K562 (cell line): ENCODE data around the gene THUMPD1. TPM values are rescaled to one million over a fixed set of nuclear protein-coding genes. Genes with fewer than 3 reads are reported as not detected.

Source experiments
- FOXJ2 ChIP-seq: fragments of 200-800 bp; sonication (Bioruptor generic); IDR thresholded peaks from 2 replicates; pipeline ENCODE4 v1.6.1; 2016; ENCODE audit warnings: missing genetic modification characterization, missing compliant biosample characterization
- polyA plus RNA-seq, 8 experiments: library from polyadenylated mRNA; depleted of rRNA in 4 of 8; stranded (reverse) in 5 of 8; unstranded in 3 of 8; fragments of >200 nt; fragmentation: Nextera tagmentation in 2 of 8; fragmentation: Illumina TruSeq in 1 of 8; extraction: Ambion mirVana in 2 of 8; extraction: Trizol in 1 of 8; gene quantifications; 2 replicates each; pipeline versions ENCODE4 v1.2.1 to v1.2.3, GENCODE V29; 2011 to 2014; ENCODE audit warnings: inconsistent platforms in 1 of 8, missing spikeins in 1 of 8
- small RNA-seq: library from RNA; depleted of rRNA; stranded (forward); fragments of <200 nt; gene quantifications from one replicate; pipeline ENCODE3, GENCODE V24; 2014
- total RNA-seq, 7 experiments: library from RNA; depleted of rRNA in 6 of 7; stranded (reverse); fragments of >200 nt in 6 of 7; fragmentation: Illumina TruSeq in 2 of 7; extraction: Trizol in 2 of 7; gene quantifications; 2 replicates each; pipeline versions ENCODE4 v1.2.1 to v1.2.3, GENCODE V29; 2011 to 2021; ENCODE audit warnings: low replicate concordance in 1 of 7
- TF ChIP-seq, protein P1 (sequence below), 2 experiments: fragments of 450-650 bp in 1 of 2; sonication (generic) in 1 of 2; formaldehyde crosslinking in 1 of 2; IDR thresholded peaks in 1 of 2; conservative IDR thresholded peaks in 1 of 2; 2 replicates each; pipeline versions ENCODE4 v1.6.1 to v1.8.1; 2016 to 2023; ENCODE audit warnings: mild to moderate bottlenecking in 2 of 2, moderate library complexity in 2 of 2, inconsistent platforms in 1 of 2, missing genetic modification reagents in 1 of 2

THUMPD1 gene
- total and polyA plus RNA-seq, 9 of the 15 experiments (the other 6 are each of a cell fraction or from before 2014, with no cell fraction given), result 37.8 to 101 (median 56.8) TPM

DNA sequence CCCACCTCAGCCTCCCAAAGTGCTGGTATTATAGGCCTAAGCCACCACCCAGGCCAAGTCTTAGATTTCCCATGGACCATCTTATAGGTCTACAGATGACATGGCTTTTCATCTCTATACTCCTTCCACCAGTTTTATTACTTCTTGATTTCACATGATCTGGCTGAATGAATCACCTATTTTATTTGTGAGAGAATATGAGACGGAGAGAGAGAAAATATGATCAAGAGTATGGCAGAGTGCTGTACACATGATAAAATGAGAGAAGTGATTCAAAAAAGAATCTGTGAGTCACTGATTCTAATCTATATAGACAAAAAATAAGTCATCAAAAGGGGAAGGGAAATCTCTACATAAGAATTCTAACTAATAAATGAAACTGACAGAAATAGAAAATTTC lies 57.8 kb downstream of the THUMPD1 start (continued):
- TF ChIP-seq, protein P1, sequence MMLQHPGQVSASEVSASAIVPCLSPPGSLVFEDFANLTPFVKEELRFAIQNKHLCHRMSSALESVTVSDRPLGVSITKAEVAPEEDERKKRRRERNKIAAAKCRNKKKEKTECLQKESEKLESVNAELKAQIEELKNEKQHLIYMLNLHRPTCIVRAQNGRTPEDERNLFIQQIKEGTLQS (IDR thresholded peaks at IDR 0.05), result peak; percentile 69
- TF ChIP-seq, protein P1 (CRISPR knock-in tag; conservative IDR thresholded peaks at IDR 0.05), result no peak
- no peak for TF ChIP-seq FOXJ2 (tag)

Small RNA genes lying within 50 kb of the gene (small RNA-seq; reads per million reads assigned to genes)
- not detected for gene RNU6-944P

Other genes starting within 250 kb of the THUMPD1 start
- 0.16 TPM in 1 of 2 replicates, not detected in the other for gene ACSM2B, start 165.5 kb downstream of the THUMPD1 start, total RNA-seq (2014; rRNA removed)
- 0.22 and 0.69 TPM in 2 replicates for gene ACSM2B, start 165.5 kb downstream of the THUMPD1 start, total RNA-seq (2014; rRNA removed; fragmentation: Illumina TruSeq; extraction: Trizol)
- not detected in 2 replicates for gene ACSM2B, start 165.5 kb downstream of the THUMPD1 start, total RNA-seq (2015; rRNA removed; fragmentation: Illumina TruSeq; extraction: Trizol)
- 0.40 and 0.89 TPM in 2 replicates for gene ACSM2B, start 165.5 kb downstream of the THUMPD1 start, total RNA-seq (2021)
- gene ACSM2B, start 165.5 kb downstream of the THUMPD1 start, polyA plus RNA-seq (2011; rRNA removed), result not detected in 2 replicates
- gene ACSM2B, start 165.5 kb downstream of the THUMPD1 start, polyA plus RNA-seq (2014; fragmentation: Illumina TruSeq; extraction: Trizol), result 0.06 and 0.10 TPM in 2 replicates
- gene ACSM2B, start 165.5 kb downstream of the THUMPD1 start, polyA plus RNA-seq (2014; fragmentation: Nextera tagmentation; extraction: Ambion mirVana), result under 1 TPM; 0.45 to 0.64 TPM
- gene ACSM2B, start 165.5 kb downstream of the THUMPD1 start, polyA plus RNA-seq (2014; rRNA removed), result 0.68 TPM in 1 of 2 replicates, not detected in the other
- gene ACSM1, start 44.1 kb downstream of the THUMPD1 start, total RNA-seq (2014; rRNA removed), result 0.09 and 0.37 TPM in 2 replicates
- gene ACSM1, start 44.1 kb downstream of the THUMPD1 start, total RNA-seq (2014; rRNA removed; fragmentation: Illumina TruSeq; extraction: Trizol), result 0.25 and 0.29 TPM in 2 replicates
- gene ACSM1, start 44.1 kb downstream of the THUMPD1 start, total RNA-seq (2015; rRNA removed; fragmentation: Illumina TruSeq; extraction: Trizol), result 0.18 TPM in 1 of 2 replicates, not detected in the other
- 0.20 and 0.24 TPM in 2 replicates for gene ACSM1, start 44.1 kb downstream of the THUMPD1 start, total RNA-seq (2021)
- gene ACSM1, start 44.1 kb downstream of the THUMPD1 start, polyA plus RNA-seq (2011; rRNA removed), result 0.50 and 1.9 TPM in 2 replicates
- gene ACSM1, start 44.1 kb downstream of the THUMPD1 start, polyA plus RNA-seq (2014; fragmentation: Illumina TruSeq; extraction: Trizol), result 0.15 and 0.28 TPM in 2 replicates
- gene ACSM1, start 44.1 kb downstream of the THUMPD1 start, polyA plus RNA-seq (2014; fragmentation: Nextera tagmentation; extraction: Ambion mirVana), result under 1 TPM; 0.08 to 0.23 TPM
- gene ACSM1, start 44.1 kb downstream of the THUMPD1 start, polyA plus RNA-seq (2014; rRNA removed), result 0.11 and 0.16 TPM in 2 replicates
- 97.2 and 112 TPM in 2 replicates for gene ACSM3, start 22.2 kb upstream of the THUMPD1 start, total RNA-seq (2014; rRNA removed)
- gene ACSM3, start 22.2 kb upstream of the THUMPD1 start, total RNA-seq (2014; rRNA removed; fragmentation: Illumina TruSeq; extraction: Trizol), result 182 and 199 TPM in 2 replicates
- gene ACSM3, start 22.2 kb upstream of the THUMPD1 start, total RNA-seq (2015; rRNA removed; fragmentation: Illumina TruSeq; extraction: Trizol), result 392 and 420 TPM in 2 replicates
- 128 and 134 TPM in 2 replicates for gene ACSM3, start 22.2 kb upstream of the THUMPD1 start, total RNA-seq (2021)
- gene ACSM3, start 22.2 kb upstream of the THUMPD1 start, polyA plus RNA-seq (2011; rRNA removed), result 146 and 714 TPM in 2 replicates
- 167 and 204 TPM in 2 replicates for gene ACSM3, start 22.2 kb upstream of the THUMPD1 start, polyA plus RNA-seq (2014; fragmentation: Illumina TruSeq; extraction: Trizol)
- 100 to 1,000 TPM; 198 to 259 TPM for gene ACSM3, start 22.2 kb upstream of the THUMPD1 start, polyA plus RNA-seq (2014; fragmentation: Nextera tagmentation; extraction: Ambion mirVana)
- 144 and 177 TPM in 2 replicates for gene ACSM3, start 22.2 kb upstream of the THUMPD1 start, polyA plus RNA-seq (2014; rRNA removed)
- gene ERI2, start 64.7 kb upstream of the THUMPD1 start, total RNA-seq (2014; rRNA removed), result 39.7 and 50.9 TPM in 2 replicates
- gene ERI2, start 64.7 kb upstream of the THUMPD1 start, total RNA-seq (2014; rRNA removed; fragmentation: Illumina TruSeq; extraction: Trizol), result 57.0 and 67.3 TPM in 2 replicates
- 52.4 and 56.8 TPM in 2 replicates for gene ERI2, start 64.7 kb upstream of the THUMPD1 start, total RNA-seq (2015; rRNA removed; fragmentation: Illumina TruSeq; extraction: Trizol)
- 52.2 and 54.0 TPM in 2 replicates for gene ERI2, start 64.7 kb upstream of the THUMPD1 start, total RNA-seq (2021)
- gene ERI2, start 64.7 kb upstream of the THUMPD1 start, polyA plus RNA-seq (2011; rRNA removed), result 43.3 and 48.1 TPM in 2 replicates
- gene ERI2, start 64.7 kb upstream of the THUMPD1 start, polyA plus RNA-seq (2014; fragmentation: Illumina TruSeq; extraction: Trizol), result 45.6 and 48.1 TPM in 2 replicates
- gene ERI2, start 64.7 kb upstream of the THUMPD1 start, polyA plus RNA-seq (2014; fragmentation: Nextera tagmentation; extraction: Ambion mirVana), result 10 to 100 TPM; 23.3 to 33.1 TPM
- gene ERI2, start 64.7 kb upstream of the THUMPD1 start, polyA plus RNA-seq (2014; rRNA removed), result 39.1 and 43.6 TPM in 2 replicates
- gene REXO5, start 64.7 kb upstream of the THUMPD1 start, total RNA-seq (2014; rRNA removed), result 25.4 and 27.6 TPM in 2 replicates
- 25.3 and 28.7 TPM in 2 replicates for gene REXO5, start 64.7 kb upstream of the THUMPD1 start, total RNA-seq (2014; rRNA removed; fragmentation: Illumina TruSeq; extraction: Trizol)
- gene REXO5, start 64.7 kb upstream of the THUMPD1 start, total RNA-seq (2015; rRNA removed; fragmentation: Illumina TruSeq; extraction: Trizol), result 30.8 and 32.5 TPM in 2 replicates
- 24.4 and 25.9 TPM in 2 replicates for gene REXO5, start 64.7 kb upstream of the THUMPD1 start, total RNA-seq (2021)
- 43.7 and 45.1 TPM in 2 replicates for gene REXO5, start 64.7 kb upstream of the THUMPD1 start, polyA plus RNA-seq (2011; rRNA removed)
- gene REXO5, start 64.7 kb upstream of the THUMPD1 start, polyA plus RNA-seq (2014; fragmentation: Illumina TruSeq; extraction: Trizol), result 28.0 and 28.5 TPM in 2 replicates
- gene REXO5, start 64.7 kb upstream of the THUMPD1 start, polyA plus RNA-seq (2014; fragmentation: Nextera tagmentation; extraction: Ambion mirVana), result 10 to 100 TPM; 10.5 to 13.1 TPM
- gene REXO5, start 64.7 kb upstream of the THUMPD1 start, polyA plus RNA-seq (2014; rRNA removed), result 23.8 and 30.3 TPM in 2 replicates
- 2.2 TPM in 2 replicates for gene DCUN1D3, start 158.5 kb upstream of the THUMPD1 start, total RNA-seq (2014; rRNA removed)
- gene DCUN1D3, start 158.5 kb upstream of the THUMPD1 start, total RNA-seq (2014; rRNA removed; fragmentation: Illumina TruSeq; extraction: Trizol), result 2.2 and 3.2 TPM in 2 replicates
- gene DCUN1D3, start 158.5 kb upstream of the THUMPD1 start, total RNA-seq (2015; rRNA removed; fragmentation: Illumina TruSeq; extraction: Trizol), result 2.9 and 3.5 TPM in 2 replicates
- gene DCUN1D3, start 158.5 kb upstream of the THUMPD1 start, total RNA-seq (2021), result 3.8 and 4.7 TPM in 2 replicates
- gene DCUN1D3, start 158.5 kb upstream of the THUMPD1 start, polyA plus RNA-seq (2011; rRNA removed), result 2.6 and 3.1 TPM in 2 replicates
- gene DCUN1D3, start 158.5 kb upstream of the THUMPD1 start, polyA plus RNA-seq (2014; fragmentation: Illumina TruSeq; extraction: Trizol), result 1.4 and 1.6 TPM in 2 replicates
- gene DCUN1D3, start 158.5 kb upstream of the THUMPD1 start, polyA plus RNA-seq (2014; fragmentation: Nextera tagmentation; extraction: Ambion mirVana), result 1 to 10 TPM; 1.0 to 1.9 TPM
- gene DCUN1D3, start 158.5 kb upstream of the THUMPD1 start, polyA plus RNA-seq (2014; rRNA removed), result 1.8 and 2.4 TPM in 2 replicates
- gene LYRM1, start 159.0 kb upstream of the THUMPD1 start, total RNA-seq (2014; rRNA removed), result 22.0 and 32.7 TPM in 2 replicates
- gene LYRM1, start 159.0 kb upstream of the THUMPD1 start, total RNA-seq (2014; rRNA removed; fragmentation: Illumina TruSeq; extraction: Trizol), result 26.2 and 28.2 TPM in 2 replicates
- 26.0 and 26.5 TPM in 2 replicates for gene LYRM1, start 159.0 kb upstream of the THUMPD1 start, total RNA-seq (2015; rRNA removed; fragmentation: Illumina TruSeq; extraction: Trizol)
- 17.5 and 18.9 TPM in 2 replicates for gene LYRM1, start 159.0 kb upstream of the THUMPD1 start, total RNA-seq (2021)
- gene LYRM1, start 159.0 kb upstream of the THUMPD1 start, polyA plus RNA-seq (2011; rRNA removed), result 26.9 and 32.7 TPM in 2 replicates
- gene LYRM1, start 159.0 kb upstream of the THUMPD1 start, polyA plus RNA-seq (2014; fragmentation: Illumina TruSeq; extraction: Trizol), result 36.9 and 40.2 TPM in 2 replicates
- 10 to 100 TPM; 40.0 to 44.1 TPM for gene LYRM1, start 159.0 kb upstream of the THUMPD1 start, polyA plus RNA-seq (2014; fragmentation: Nextera tagmentation; extraction: Ambion mirVana)
- gene LYRM1, start 159.0 kb upstream of the THUMPD1 start, polyA plus RNA-seq (2014; rRNA removed), result 26.3 and 27.3 TPM in 2 replicates